MM.1S (cell line): ENCODE results near the gene WIPF3.

Experiments
- EZH2 ChIP-seq: fragments of 300-600 bp; sonication (generic); optimal IDR thresholded peaks from 2 replicates; pipeline ENCODE3; 2017; ENCODE audit warnings: low read depth, mild to moderate bottlenecking, antibody characterized with exemption, low read length, mixed read lengths
- EZH2phosphoT487 ChIP-seq: fragments of 300-600 bp; sonication (generic); IDR thresholded peaks from 2 replicates; pipeline ENCODE4 v1.6.1; 2018; ENCODE audit warnings: antibody characterized with exemption, low read length
- TF ChIP-seq, protein P1 (sequence below): fragments of 300-600 bp; sonication (generic); IDR thresholded peaks from 2 replicates; pipeline ENCODE4 v1.5.1; 2016; ENCODE audit warnings: antibody characterized with exemption, low read length, mixed read lengths

- TF ChIP-seq, protein P1, sequence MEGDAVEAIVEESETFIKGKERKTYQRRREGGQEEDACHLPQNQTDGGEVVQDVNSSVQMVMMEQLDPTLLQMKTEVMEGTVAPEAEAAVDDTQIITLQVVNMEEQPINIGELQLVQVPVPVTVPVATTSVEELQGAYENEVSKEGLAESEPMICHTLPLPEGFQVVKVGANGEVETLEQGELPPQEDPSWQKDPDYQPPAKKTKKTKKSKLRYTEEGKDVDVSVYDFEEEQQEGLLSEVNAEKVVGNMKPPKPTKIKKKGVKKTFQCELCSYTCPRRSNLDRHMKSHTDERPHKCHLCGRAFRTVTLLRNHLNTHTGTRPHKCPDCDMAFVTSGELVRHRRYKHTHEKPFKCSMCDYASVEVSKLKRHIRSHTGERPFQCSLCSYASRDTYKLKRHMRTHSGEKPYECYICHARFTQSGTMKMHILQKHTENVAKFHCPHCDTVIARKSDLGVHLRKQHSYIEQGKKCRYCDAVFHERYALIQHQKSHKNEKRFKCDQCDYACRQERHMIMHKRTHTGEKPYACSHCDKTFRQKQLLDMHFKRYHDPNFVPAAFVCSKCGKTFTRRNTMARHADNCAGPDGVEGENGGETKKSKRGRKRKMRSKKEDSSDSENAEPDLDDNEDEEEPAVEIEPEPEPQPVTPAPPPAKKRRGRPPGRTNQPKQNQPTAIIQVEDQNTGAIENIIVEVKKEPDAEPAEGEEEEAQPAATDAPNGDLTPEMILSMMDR, result no peak
- TF ChIP-seq EZH2, result no peak
- no peak for TF ChIP-seq EZH2phosphoT487
Measured at GRCh38 chr7:29900745-29901144, 94.4 kb downstream of the WIPF3 start.
